Tibial artery (tissue), 4 donors: ENCODE results near the gene MUC6.

Source experiments
- DNase-seq, 2 donors: peaks; one replicate each; pipeline ENCODE4 v3.0.0-alpha.2; 2019
- H3K27ac ChIP-seq, 2 donors: fragments of 200-600 bp; sonication (generic) in 1 of 2; 1 replicate in 1 of 2; 2 replicates in 1 of 2; pipeline ENCODE4 v1.5.1; 2018 to 2019; ENCODE audit warnings: mild to moderate bottlenecking in 1 of 2
- H3K27me3 ChIP-seq, 2 donors: fragments of 200-600 bp; sonication (generic) in 1 of 2; one replicate each; pipeline versions ENCODE4 v1.5.1 to v1.6.0; 2016 to 2019
- H3K36me3 ChIP-seq, 3 donors: fragments of 200-600 bp; sonication (generic) in 2 of 3; one replicate each; pipeline ENCODE4 v1.5.1; 2016 to 2019; ENCODE audit warnings: mild to moderate bottlenecking in 2 of 3
- H3K4me1 ChIP-seq, 4 donors: fragments of 200-600 bp; sonication (generic) in 2 of 4; 1 replicate in 3 of 4; 2 replicates in 1 of 4; pipeline ENCODE4 v1.5.1; 2016 to 2019
- H3K4me3 ChIP-seq, 2 donors: fragments of 200-600 bp; sonication (generic) in 1 of 2; 1 replicate in 1 of 2; 2 replicates in 1 of 2; pipeline ENCODE4 v1.5.1; 2018 to 2019; ENCODE audit warnings: mild to moderate bottlenecking in 2 of 2
- H3K9me3 ChIP-seq, 3 donors: fragments of 200-600 bp; sonication (generic) in 1 of 3; one replicate each; pipeline ENCODE4 v1.5.1; 2016 to 2019
- intact Hi-C: fragments of 100-400 bp; cut with DNase I; formaldehyde crosslinking; loops from one replicate; pipeline ENCODE4 v1.15.0; 2023; ENCODE audit warnings: low total_unique reads
- TF ChIP-seq, protein P1 (sequence below), 2 experiments: fragments of 200-600 bp in 1 of 2; fragments of 450-650 bp in 1 of 2; IDR thresholded peaks; one replicate each; pipeline ENCODE4 v1.5.1; 2017 to 2019; ENCODE audit warnings: antibody characterized with exemption in 2 of 2, mild to moderate bottlenecking in 1 of 2, moderate library complexity in 1 of 2

The MUC6 gene

DNA sequence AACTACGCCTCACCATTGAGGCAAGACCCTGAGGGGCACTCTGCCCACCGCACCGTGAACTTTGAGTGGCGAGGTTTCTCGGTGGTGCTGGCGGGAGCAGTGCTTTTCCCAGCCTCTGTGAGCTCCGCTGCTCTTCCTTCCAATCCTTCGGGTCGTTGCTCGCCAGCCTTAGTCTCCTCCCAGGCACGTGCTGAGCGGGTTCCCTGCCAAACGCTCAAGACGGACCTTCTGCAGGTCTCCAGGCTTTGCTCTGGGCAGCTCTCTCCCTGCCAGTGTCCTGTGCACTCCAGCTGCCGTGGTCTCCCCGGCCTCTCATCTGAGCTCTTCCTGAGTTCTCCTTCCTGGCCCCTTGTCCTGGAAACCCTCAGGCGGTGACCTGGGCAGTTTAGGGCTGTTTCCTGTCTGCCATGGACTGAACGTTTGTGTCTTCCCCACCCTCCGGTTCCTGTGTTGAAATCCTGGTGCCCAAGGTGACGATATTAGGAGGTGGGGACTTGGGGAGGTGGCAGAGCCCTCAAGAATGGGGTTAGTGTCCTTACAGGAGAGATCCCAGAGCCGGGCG is 11.2 kb upstream of the MUC6 start:
- TF ChIP-seq, protein P1, sequence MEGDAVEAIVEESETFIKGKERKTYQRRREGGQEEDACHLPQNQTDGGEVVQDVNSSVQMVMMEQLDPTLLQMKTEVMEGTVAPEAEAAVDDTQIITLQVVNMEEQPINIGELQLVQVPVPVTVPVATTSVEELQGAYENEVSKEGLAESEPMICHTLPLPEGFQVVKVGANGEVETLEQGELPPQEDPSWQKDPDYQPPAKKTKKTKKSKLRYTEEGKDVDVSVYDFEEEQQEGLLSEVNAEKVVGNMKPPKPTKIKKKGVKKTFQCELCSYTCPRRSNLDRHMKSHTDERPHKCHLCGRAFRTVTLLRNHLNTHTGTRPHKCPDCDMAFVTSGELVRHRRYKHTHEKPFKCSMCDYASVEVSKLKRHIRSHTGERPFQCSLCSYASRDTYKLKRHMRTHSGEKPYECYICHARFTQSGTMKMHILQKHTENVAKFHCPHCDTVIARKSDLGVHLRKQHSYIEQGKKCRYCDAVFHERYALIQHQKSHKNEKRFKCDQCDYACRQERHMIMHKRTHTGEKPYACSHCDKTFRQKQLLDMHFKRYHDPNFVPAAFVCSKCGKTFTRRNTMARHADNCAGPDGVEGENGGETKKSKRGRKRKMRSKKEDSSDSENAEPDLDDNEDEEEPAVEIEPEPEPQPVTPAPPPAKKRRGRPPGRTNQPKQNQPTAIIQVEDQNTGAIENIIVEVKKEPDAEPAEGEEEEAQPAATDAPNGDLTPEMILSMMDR (IDR thresholded peaks at IDR 0.05), result no peak
- DNase-seq, result no peak
- intact Hi-C loops, result no loop called here
- no peaks in the 10 kb centered on the region for H3K36me3 ChIP-seq
- no peaks in the 10 kb centered on the region for H3K4me1 ChIP-seq
- no peaks in the 10 kb centered on the region for H3K9me3 ChIP-seq
- peaks cover 0 to 66% of the 10 kb centered on the region in 2 donors for H3K27me3 ChIP-seq
- no peak overlapping the region for H3K4me3 ChIP-seq
- no peak overlapping the region for H3K27ac ChIP-seq

GRCh38 chr11:1044160-1044559 is 7.6 kb upstream of the MUC6 start:
- H3K4me1 ChIP-seq, result peaks cover 0 to 9% (median 0%) of the 10 kb centered on the region in 4 donors
- H3K36me3 ChIP-seq, result no peaks in the 10 kb centered on the region
- peaks cover 0 to 63% of the 10 kb centered on the region in 2 donors for H3K27me3 ChIP-seq
- no peak overlapping the region for H3K27ac ChIP-seq
- DNase-seq, result no peak
- intact Hi-C loops, result no loop called here
- no peak overlapping the region for H3K4me3 ChIP-seq
- no peaks in the 10 kb centered on the region for H3K9me3 ChIP-seq
- TF ChIP-seq, protein P1 (IDR thresholded peaks at IDR 0.05), result no peak

- DNase-seq, result peak in 1 of 2 donors; percentile 59
- H3K9me3 ChIP-seq, result no peaks in the 10 kb centered on the region
- H3K27ac ChIP-seq, result no peak overlapping the region
- peaks cover 0 to 9% (median 0%) of the 10 kb centered on the region in 4 donors for H3K4me1 ChIP-seq
- peaks cover 0 to 59% of the 10 kb centered on the region in 2 donors for H3K27me3 ChIP-seq
- no peak overlapping the region for H3K4me3 ChIP-seq
- H3K36me3 ChIP-seq, result no peaks in the 10 kb centered on the region
- intact Hi-C loops, result no loop called here
- TF ChIP-seq, protein P1 (IDR thresholded peaks at IDR 0.05), result no peak
Measured at GRCh38 chr11:1043563-1044096, 7.1 kb upstream of the MUC6 start.

DNA sequence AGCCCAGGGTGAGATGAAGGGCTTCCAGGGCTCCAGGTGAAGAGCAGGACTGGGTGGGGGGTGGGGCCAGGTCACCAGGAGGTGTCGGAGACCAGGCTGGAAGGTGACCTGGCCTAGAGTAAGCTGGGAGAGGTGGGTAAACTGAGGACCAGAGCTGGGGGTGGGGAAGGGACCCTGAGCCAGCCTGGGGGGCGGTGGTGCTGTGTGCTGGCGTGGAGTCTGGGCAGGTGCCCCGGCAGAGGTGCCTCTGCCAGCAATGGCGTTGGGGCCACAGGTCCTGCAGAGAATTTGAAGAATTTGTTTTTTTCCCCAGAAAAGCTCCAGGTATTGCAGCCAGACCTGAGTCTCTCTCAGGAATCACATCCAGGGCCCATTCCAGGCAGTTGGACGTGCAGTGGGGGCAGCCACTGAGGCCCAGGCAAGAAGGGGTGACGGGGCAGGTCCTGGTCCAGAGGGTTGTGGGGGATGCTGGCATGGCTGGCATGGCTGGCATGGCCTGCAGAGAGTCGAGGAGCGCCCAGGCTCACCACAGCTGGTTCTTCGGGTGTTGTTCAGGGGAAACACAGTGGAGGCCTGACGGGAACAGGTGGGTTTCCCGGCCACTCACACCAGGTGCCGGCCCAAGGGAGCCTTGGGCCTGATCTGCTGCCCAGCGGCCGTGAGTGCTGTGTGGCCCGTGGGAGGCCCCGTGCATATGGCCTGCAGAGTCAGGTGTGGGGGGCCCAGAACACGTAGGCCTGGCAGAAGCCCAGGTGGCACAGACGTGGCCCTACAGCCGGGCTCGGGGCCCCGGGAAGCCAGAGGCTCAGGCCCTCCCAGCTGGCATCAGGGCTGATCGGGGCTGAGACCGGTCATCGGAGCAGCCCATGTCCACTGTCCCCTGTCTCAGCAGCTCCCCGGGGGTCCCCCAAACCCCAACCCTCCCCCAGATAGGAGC is 6.4 kb upstream of the MUC6 start:
- Histone ChIP-seq H3K36me3 (no peaks in the 10 kb centered on the region), H3K4me3 (no peak overlapping the region), H3K27me3 (peaks cover 0 to 61% of the 10 kb centered on the region in 2 donors), H3K27ac (no peak overlapping the region), H3K9me3 (no peaks in the 10 kb centered on the region), H3K4me1 (peaks cover 0 to 9% (median 0%) of the 10 kb centered on the region in 4 donors)
- intact Hi-C loops, result no loop called here
- peak in 1 of 2 donors; percentile 61 for DNase-seq
- TF ChIP-seq, protein P1 (IDR thresholded peaks at IDR 0.05), result no peak

GRCh38 chr11:1041936-1042608 is 5.6 kb upstream of the MUC6 start:
- TF ChIP-seq, protein P1 (IDR thresholded peaks at IDR 0.05), result no peak
- Histone ChIP-seq H3K27ac (no peak overlapping the region), H3K36me3 (no peaks in the 10 kb centered on the region), H3K4me3 (no peak overlapping the region), H3K4me1 (peaks cover 0 to 9% (median 0%) of the 10 kb centered on the region in 4 donors), H3K9me3 (no peaks in the 10 kb centered on the region), H3K27me3 (peaks cover 0 to 62% of the 10 kb centered on the region in 2 donors)
- intact Hi-C loops, result no loop called here
- DNase-seq, result peak in 1 of 2 donors; percentile 51
